COR-L47 (cell line): ENCODE data around the gene ATP1A4.
A peak's percentile ranks its signal among the peaks of the same experiment; 100 is the strongest.

ENCODE experiments used
- DNase-seq: peaks from one replicate; lab custom pipeline; 2025; lab: John Stamatoyannopoulos, UW

ATP1A4 gene

GRCh38 chr1:160177231-160177630, 25.8 kb downstream of the ATP1A4 start:
- no peak for DNase-seq

- no peak for DNase-seq
Observed at GRCh38 chr1:160177667-160178066, 26.3 kb downstream of the ATP1A4 start.

- no peak for DNase-seq
Observed at GRCh38 chr1:160178731-160179130, 27.3 kb downstream of the ATP1A4 start.

GRCh38 chr1:160179336-160179735, 27.9 kb downstream of the ATP1A4 start:
- no peak for DNase-seq

GRCh38 chr1:160186246-160186645, 34.8 kb downstream of the ATP1A4 start:
- no peak for DNase-seq

GRCh38 chr1:160186729-160187128, 35.3 kb downstream of the ATP1A4 start:
- no peak for DNase-seq

- DNase-seq = no peak
Observed at GRCh38 chr1:160187407-160187806, 36.0 kb downstream of the ATP1A4 start.

GRCh38 chr1:160188341-160188740, 36.9 kb downstream of the ATP1A4 start:
- DNase-seq = no peak

GRCh38 chr1:160189649-160190625, 38.5 kb downstream of the ATP1A4 start, which contains the start of gene CASQ1:
Gene CASQ1 (plus strand): TSS chr1:160190575. CDS start chr1:160190752, 177 bp downstream.
- DNase-seq = no peak

GRCh38 chr1:160191756-160192155, 40.4 kb downstream of the ATP1A4 start:
- DNase-seq = no peak

- DNase-seq = no peak
Observed at GRCh38 chr1:160192234-160192633, 40.8 kb downstream of the ATP1A4 start.

- peak; percentile 79 for DNase-seq
Observed at GRCh38 chr1:160193091-160193819, 41.9 kb downstream of the ATP1A4 start.

- no peak for DNase-seq
Observed at GRCh38 chr1:160193832-160194736, 42.7 kb downstream of the ATP1A4 start.

- DNase-seq = no peak
Observed at GRCh38 chr1:160194737-160195059, 43.3 kb downstream of the ATP1A4 start.

- DNase-seq = no peak
Observed at GRCh38 chr1:160196143-160196542, 44.7 kb downstream of the ATP1A4 start.

GRCh38 chr1:160197231-160197630, 45.8 kb downstream of the ATP1A4 start:
- DNase-seq = no peak

GRCh38 chr1:160200786-160201185, 49.4 kb downstream of the ATP1A4 start:
- DNase-seq = no peak

GRCh38 chr1:160204526-160205241, 53.3 kb downstream of the ATP1A4 start:
- no peak for DNase-seq

GRCh38 chr1:160205242-160206035, 54.0 kb downstream of the ATP1A4 start, which contains the start of gene PEA15:
Gene PEA15 (plus strand): TSS chr1:160205384. CDS start chr1:160211545, 6,161 bp downstream.
- DNase-seq = peak; percentile 55

GRCh38 chr1:160206036-160206389, 54.6 kb downstream of the ATP1A4 start:
- no peak for DNase-seq
